Measurements from ENCODE around the gene A2M. TPM values are rescaled to one million over a fixed set of nuclear protein-coding genes. Genes with fewer than 3 reads are reported as not detected.

Gene A2M
- total RNA-seq, 1 donor from 2014 or later = 1.4 TPM

DNA sequence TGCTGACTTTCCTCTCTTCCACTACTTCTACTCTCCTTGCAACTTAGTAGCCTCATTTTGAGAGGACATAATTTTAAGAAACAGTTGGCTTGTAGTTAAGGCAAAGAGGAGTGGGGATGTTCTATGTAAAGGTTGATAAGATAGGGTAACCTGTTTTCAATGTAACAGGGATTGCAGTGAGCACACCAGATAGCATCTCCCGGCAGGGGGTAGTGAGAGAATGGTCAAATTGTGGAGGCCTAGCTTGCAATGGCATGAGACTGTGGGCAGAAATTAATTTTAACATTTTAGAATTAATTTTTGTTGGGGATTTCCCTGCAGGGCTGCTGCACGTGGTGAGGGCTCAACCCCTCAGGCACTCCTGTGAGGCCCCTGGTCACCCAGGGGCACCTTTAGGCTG lies 84.9 kb downstream of the A2M start:
- no peak for DNase-seq (ENCODE audit: low spot score)
- Mint-ChIP-seq H3K9me3 (ENCODE audit: unreplicated experiment) (no peaks in the 10 kb centered on the region), H3K4me3 (ENCODE audit: unreplicated experiment) (no peak overlapping the region), H3K27me3 (ENCODE audit: unreplicated experiment) (peaks cover 1% of the 10 kb centered on the region), H3K4me1 (ENCODE audit: unreplicated experiment) (no peaks in the 10 kb centered on the region), H3K27ac (ENCODE audit: unreplicated experiment) (no peak overlapping the region), H3K36me3 (ENCODE audit: low read depth, unreplicated experiment) (no peaks in the 10 kb centered on the region)
- TF ChIP-seq, protein P1, sequence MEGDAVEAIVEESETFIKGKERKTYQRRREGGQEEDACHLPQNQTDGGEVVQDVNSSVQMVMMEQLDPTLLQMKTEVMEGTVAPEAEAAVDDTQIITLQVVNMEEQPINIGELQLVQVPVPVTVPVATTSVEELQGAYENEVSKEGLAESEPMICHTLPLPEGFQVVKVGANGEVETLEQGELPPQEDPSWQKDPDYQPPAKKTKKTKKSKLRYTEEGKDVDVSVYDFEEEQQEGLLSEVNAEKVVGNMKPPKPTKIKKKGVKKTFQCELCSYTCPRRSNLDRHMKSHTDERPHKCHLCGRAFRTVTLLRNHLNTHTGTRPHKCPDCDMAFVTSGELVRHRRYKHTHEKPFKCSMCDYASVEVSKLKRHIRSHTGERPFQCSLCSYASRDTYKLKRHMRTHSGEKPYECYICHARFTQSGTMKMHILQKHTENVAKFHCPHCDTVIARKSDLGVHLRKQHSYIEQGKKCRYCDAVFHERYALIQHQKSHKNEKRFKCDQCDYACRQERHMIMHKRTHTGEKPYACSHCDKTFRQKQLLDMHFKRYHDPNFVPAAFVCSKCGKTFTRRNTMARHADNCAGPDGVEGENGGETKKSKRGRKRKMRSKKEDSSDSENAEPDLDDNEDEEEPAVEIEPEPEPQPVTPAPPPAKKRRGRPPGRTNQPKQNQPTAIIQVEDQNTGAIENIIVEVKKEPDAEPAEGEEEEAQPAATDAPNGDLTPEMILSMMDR (IDR thresholded peaks at IDR 0.05; ENCODE audit: unreplicated experiment) = no peak

DNA sequence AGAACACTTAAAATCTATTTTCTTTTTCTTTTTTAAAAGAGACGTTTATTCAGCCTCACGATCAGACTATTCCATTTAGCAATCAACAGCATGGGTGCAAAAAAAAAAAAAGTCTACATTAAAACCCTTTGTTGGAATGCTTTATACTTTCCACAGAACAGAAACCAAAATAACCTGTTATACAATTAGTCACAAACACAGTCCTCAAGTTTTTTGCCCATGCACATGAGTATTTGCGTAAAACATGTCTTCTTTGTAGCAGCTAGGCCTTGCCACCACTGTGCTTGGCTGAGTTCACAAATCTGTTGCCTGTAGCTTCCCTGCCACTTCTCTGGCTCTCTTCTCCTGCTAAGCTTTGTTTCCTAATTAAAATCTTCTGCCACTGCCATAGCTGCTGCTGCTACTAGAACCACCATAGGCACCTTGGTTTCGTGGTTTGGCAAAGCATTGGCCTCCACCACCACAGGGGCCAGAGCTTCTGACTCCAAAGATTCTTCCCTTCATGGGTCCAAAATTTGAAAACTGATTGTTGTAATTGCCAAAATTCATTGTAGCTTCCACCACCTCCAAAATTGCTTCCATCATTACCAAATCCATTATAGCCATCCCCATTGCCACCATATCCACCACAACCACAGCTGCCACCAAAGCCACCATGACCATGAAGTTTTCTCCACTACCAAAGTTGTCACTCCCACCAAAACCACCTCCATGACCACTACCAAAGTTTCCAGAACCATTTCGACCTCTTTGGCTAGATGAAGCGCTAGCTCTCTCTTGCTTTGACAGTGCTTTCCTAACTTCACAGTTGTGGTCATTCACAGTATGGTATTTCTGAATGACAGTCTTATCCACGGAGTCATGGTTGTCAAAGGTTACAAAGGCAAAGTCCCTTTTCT lies 88.3 kb downstream of the A2M start:
- Mint-ChIP-seq H3K36me3 (ENCODE audit: low read depth, unreplicated experiment) (no peaks in the 10 kb centered on the region), H3K4me1 (ENCODE audit: unreplicated experiment) (no peaks in the 10 kb centered on the region), H3K9me3 (ENCODE audit: unreplicated experiment) (no peaks in the 10 kb centered on the region), H3K27me3 (ENCODE audit: unreplicated experiment) (peaks cover 1% of the 10 kb centered on the region), H3K27ac (ENCODE audit: unreplicated experiment) (no peak overlapping the region), H3K4me3 (ENCODE audit: unreplicated experiment) (no peak overlapping the region)
- TF ChIP-seq, protein P1 (IDR thresholded peaks at IDR 0.05; ENCODE audit: unreplicated experiment) = no peak
- DNase-seq (ENCODE audit: low spot score) = no peak

DNA sequence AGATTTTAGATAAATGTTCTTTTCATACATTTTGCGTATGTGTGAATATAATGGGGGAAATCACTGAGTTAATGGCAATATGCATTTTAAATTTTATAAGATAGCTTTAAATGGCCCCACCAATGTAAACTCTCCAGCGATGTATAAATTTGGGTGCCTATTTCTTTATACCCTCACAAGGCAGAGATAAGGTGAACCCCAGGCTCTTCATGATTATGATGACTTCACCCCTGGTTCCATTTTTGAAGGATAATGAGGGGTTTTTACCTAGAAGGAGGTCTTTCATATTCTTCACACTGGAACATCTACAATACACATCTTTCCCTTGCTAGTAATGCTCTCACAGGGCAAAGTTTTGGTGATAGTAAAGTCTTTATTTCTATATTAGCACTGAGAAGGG lies 91.2 kb downstream of the A2M start:
- no peak overlapping the region for H3K27ac Mint-ChIP-seq (ENCODE audit: unreplicated experiment)
- H3K36me3 Mint-ChIP-seq (ENCODE audit: low read depth, unreplicated experiment) = no peaks in the 10 kb centered on the region
- H3K4me1 Mint-ChIP-seq (ENCODE audit: unreplicated experiment) = no peaks in the 10 kb centered on the region
- H3K9me3 Mint-ChIP-seq (ENCODE audit: unreplicated experiment) = no peaks in the 10 kb centered on the region
- no peak overlapping the region for H3K4me3 Mint-ChIP-seq (ENCODE audit: unreplicated experiment)
- no peak for DNase-seq (ENCODE audit: low spot score)
- peaks cover 1% of the 10 kb centered on the region for H3K27me3 Mint-ChIP-seq (ENCODE audit: unreplicated experiment)
- TF ChIP-seq, protein P1 (IDR thresholded peaks at IDR 0.05; ENCODE audit: unreplicated experiment) = no peak

DNA sequence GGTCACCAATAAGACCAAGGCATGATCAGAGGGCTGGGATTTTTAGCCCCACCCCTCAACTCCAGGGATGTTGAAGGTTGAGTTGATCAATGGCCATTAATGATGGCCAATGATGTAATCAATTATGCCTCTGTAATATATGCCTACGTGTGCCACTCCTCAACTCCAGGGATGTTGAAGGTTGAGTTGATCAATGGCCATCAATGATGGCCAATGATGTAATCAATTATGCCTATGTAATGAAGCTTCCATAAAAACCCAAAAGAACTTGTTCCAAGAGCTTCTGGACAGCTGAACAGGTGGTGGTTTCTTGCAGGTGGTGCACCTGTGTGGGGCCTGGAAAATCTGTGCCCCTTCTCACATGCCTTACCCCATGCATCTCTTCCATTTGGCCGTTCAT lies 93.1 kb downstream of the A2M start:
- Mint-ChIP-seq H3K4me1 (ENCODE audit: unreplicated experiment) (no peaks in the 10 kb centered on the region), H3K27me3 (ENCODE audit: unreplicated experiment) (no peaks in the 10 kb centered on the region), H3K4me3 (ENCODE audit: unreplicated experiment) (no peak overlapping the region), H3K27ac (ENCODE audit: unreplicated experiment) (no peak overlapping the region), H3K36me3 (ENCODE audit: low read depth, unreplicated experiment) (peaks cover under 1% of the 10 kb centered on the region), H3K9me3 (ENCODE audit: unreplicated experiment) (no peaks in the 10 kb centered on the region)
- TF ChIP-seq, protein P1 (IDR thresholded peaks at IDR 0.05; ENCODE audit: unreplicated experiment) = no peak
- DNase-seq (ENCODE audit: low spot score) = no peak

Other genes with a start within 250 kb of the A2M start
- 55.3 TPM for gene PHC1, start 201.4 kb downstream of the A2M start, total RNA-seq (ENCODE audit: unreplicated experiment)
- 186 TPM for gene M6PR, start 166.3 kb downstream of the A2M start, total RNA-seq (ENCODE audit: unreplicated experiment)
- gene KLRG1, start 126.4 kb downstream of the A2M start, total RNA-seq (ENCODE audit: unreplicated experiment) = 2.1 TPM
- 2.2 TPM for gene PZP, start 92.5 kb upstream of the A2M start, total RNA-seq (ENCODE audit: unreplicated experiment)

Data from endothelial cell (in vitro differentiated cells).